Measurements from ENCODE around the gene RTF2.
A peak's percentile ranks its signal among the peaks of the same experiment; 100 is the strongest.

RTF2 gene

GRCh38 chr20:56437196-56437960, 31.0 kb upstream of the RTF2 start:
- no peak for TF ChIP-seq REST (IDR thresholded peaks at IDR 0.05; ENCODE audit: insufficient read depth in 1 of 2, low read depth in 2 of 2, low read length in 2 of 2)
- TF ChIP-seq POLR2AphosphoS5 (IDR thresholded peaks at IDR 0.05; ENCODE audit: low read depth, low read length), result no peak
- TF ChIP-seq FOXP2 (optimal IDR thresholded peaks at IDR 0.05; ENCODE audit: borderline replicate concordance, extremely low read depth, extremely low read length, insufficient read depth), result no peak
- no peak for TF ChIP-seq SIN3A (IDR thresholded peaks at IDR 0.05; ENCODE audit: borderline replicate concordance, insufficient read depth, low read length)
- no peak for TF ChIP-seq TAF1 (IDR thresholded peaks at IDR 0.05; ENCODE audit: borderline replicate concordance, insufficient read depth, low read length)

- no peak for TF ChIP-seq POLR2AphosphoS5 (IDR thresholded peaks at IDR 0.05; ENCODE audit: low read depth, low read length)
- no peak for TF ChIP-seq SIN3A (IDR thresholded peaks at IDR 0.05; ENCODE audit: borderline replicate concordance, insufficient read depth, low read length)
- TF ChIP-seq TAF1 (IDR thresholded peaks at IDR 0.05; ENCODE audit: borderline replicate concordance, insufficient read depth, low read length), result no peak
- TF ChIP-seq FOXP2 (optimal IDR thresholded peaks at IDR 0.05; ENCODE audit: borderline replicate concordance, extremely low read depth, extremely low read length, insufficient read depth), result no peak
- TF ChIP-seq REST (IDR thresholded peaks at IDR 0.05; ENCODE audit: insufficient read depth in 1 of 2, low read depth in 2 of 2, low read length in 2 of 2), result no peak
Measured at GRCh38 chr20:56438284-56438683, 30.1 kb upstream of the RTF2 start.

- TF ChIP-seq SIN3A (IDR thresholded peaks at IDR 0.05; ENCODE audit: borderline replicate concordance, insufficient read depth, low read length) (no peak), TAF1 (IDR thresholded peaks at IDR 0.05; ENCODE audit: borderline replicate concordance, insufficient read depth, low read length) (no peak), FOXP2 (optimal IDR thresholded peaks at IDR 0.05; ENCODE audit: borderline replicate concordance, extremely low read depth, extremely low read length, insufficient read depth) (peak; percentile 10), REST (IDR thresholded peaks at IDR 0.05; ENCODE audit: insufficient read depth in 1 of 2, low read depth in 2 of 2, low read length in 2 of 2) (no peak), POLR2AphosphoS5 (IDR thresholded peaks at IDR 0.05; ENCODE audit: low read depth, low read length) (no peak)
Measured at GRCh38 chr20:56439771-56440291, 28.6 kb upstream of the RTF2 start.

GRCh38 chr20:56440346-56441007, 27.9 kb upstream of the RTF2 start:
- TF ChIP-seq POLR2AphosphoS5 (IDR thresholded peaks at IDR 0.05; ENCODE audit: low read depth, low read length) (no peak), FOXP2 (optimal IDR thresholded peaks at IDR 0.05; ENCODE audit: borderline replicate concordance, extremely low read depth, extremely low read length, insufficient read depth) (no peak), SIN3A (IDR thresholded peaks at IDR 0.05; ENCODE audit: borderline replicate concordance, insufficient read depth, low read length) (no peak), REST (IDR thresholded peaks at IDR 0.05; ENCODE audit: insufficient read depth in 1 of 2, low read depth in 2 of 2, low read length in 2 of 2) (no peak)

Data from PFSK-1 (cell line).